ENCODE data around the gene ATAD1.

Gene ATAD1

DNA sequence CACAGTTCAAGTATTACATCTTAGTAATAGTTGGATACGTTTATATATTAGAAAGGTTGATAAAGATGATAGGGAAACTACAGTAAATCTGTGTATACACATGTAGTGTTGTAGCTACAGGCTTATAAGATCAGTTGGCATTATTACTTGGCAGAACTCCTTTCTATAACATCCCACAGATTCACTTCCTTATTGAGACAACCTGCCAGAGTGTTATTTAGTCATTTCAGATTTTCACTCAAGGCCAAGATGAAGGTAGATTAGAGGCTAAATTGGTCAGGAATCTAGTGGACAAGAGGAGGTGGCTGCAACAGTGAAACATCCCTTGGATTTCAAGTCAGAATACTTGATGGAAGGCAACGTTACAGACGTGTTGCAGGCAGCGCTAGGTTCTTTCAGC, 95.3 kb downstream of the ATAD1 start:
- H3K4me3 ChIP-seq (ENCODE audit: low read depth, low read length): no peak overlapping the region

DNA sequence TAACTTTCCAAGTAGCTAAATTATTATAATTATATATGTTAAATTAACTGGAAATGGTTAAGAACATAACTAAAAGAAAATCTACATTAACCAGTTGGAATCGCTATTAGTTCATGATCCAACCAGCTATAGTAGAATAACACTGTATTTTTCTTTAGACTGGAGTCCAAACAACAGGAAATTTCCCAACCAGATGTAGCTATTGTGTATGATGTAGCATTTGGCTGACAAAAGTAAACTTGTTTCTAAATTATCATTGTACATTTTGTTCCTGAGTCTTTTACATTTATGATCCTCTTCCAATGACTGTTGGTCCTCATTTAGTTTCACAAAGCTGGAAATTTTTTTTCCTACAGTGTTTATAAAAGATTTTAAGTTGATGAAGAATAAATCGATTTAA, 96.2 kb downstream of the ATAD1 start:
- no peak overlapping the region for H3K4me3 ChIP-seq (ENCODE audit: low read depth, low read length)

DNA sequence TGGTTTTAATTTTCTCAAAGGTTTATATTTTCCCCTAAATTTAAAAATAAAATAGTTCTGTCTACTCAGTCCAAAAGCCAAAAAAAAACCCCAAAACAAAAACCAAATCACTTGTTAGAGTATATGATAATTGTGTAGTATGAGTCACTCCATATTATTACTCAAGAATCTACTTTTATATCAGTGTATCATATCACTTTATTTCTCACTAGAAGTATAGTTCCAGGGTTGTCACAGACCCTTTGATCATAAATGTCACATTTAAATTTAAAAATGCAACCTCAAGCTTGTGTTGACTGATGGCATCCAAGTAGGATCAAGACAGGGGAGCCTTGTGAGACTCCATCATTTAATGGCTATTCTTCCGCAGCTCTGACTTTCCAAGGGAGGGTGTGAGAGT, 97.4 kb downstream of the ATAD1 start:
- no peak overlapping the region for H3K4me3 ChIP-seq (ENCODE audit: low read depth, low read length)

DNA sequence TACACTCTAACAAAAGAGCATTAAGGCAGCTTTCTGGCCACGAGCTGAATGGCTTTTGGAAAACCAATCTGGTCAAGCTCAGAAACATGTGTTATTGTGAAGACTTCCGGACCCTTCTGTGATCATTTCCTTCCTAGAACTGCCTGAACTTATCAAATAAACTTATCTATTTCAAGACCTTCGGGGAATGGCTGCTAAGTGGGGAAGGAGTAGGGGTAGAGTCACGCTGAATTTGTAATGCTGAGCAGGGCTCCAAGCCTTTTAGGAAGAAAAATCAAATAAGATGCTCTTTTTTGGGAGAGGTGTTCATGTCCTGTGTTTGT, 101.7 kb downstream of the ATAD1 start:
- H3K4me3 ChIP-seq (ENCODE audit: low read depth, low read length): no peak overlapping the region

DNA sequence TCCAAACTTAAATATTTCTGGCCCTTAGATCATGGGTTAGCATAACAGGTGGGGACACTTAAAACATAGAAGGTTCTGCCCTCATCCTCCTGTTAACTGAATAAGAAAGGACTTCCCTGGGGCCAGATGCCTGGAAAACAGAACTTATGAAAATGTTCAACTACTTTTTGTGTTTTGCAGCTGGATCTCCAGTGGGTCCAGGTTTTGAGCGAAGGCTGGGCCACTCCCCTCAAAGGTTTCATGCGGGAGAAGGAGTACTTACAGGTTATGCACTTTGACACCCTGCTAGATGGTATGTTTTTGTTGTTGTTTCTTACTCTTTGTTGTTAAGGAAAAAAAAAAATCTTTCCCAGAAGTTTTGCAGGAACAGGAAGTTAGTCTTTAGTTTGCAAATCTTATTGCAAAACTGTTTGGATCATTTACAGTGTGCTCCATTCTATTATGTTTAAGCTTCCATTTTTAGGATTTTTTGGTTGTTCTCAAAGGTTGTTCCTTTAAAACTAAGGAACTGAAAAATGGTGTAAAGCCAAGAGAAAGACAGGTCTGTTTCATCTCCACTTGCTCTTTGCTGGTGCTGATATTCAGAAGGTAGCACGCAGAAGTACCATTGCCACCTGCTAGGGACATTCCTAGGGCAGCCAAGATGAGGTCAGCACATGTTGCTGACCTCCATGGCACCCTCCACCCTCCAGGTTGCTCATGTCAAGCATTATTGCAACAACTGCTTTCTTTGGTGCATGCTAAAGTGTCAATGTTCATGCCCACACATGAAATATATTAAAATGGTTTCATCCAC, 102.3 kb downstream of the ATAD1 start:
- H3K4me3 ChIP-seq (ENCODE audit: low read depth, low read length): no peak overlapping the region

DNA sequence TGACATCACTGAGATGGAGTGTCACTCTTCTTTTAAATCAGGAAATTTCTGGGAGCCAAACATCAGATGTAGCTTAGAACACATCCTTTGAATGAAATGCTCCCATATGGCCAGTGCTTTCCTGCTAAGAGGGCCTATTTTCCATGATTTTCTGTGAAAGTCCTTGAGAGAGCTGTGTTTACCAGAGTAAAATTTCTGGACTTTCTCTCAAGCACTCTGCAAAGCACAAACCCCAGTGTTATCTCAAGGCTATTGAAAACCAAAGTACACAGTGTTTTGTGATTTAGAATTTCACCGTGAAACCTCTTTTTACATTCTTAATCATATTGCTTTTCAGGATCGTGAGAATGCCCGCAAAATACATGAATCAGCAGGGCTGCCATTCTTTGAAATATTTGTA, 104.3 kb downstream of the ATAD1 start:
- H3K4me3 ChIP-seq (ENCODE audit: low read depth, low read length): no peak overlapping the region

DNA sequence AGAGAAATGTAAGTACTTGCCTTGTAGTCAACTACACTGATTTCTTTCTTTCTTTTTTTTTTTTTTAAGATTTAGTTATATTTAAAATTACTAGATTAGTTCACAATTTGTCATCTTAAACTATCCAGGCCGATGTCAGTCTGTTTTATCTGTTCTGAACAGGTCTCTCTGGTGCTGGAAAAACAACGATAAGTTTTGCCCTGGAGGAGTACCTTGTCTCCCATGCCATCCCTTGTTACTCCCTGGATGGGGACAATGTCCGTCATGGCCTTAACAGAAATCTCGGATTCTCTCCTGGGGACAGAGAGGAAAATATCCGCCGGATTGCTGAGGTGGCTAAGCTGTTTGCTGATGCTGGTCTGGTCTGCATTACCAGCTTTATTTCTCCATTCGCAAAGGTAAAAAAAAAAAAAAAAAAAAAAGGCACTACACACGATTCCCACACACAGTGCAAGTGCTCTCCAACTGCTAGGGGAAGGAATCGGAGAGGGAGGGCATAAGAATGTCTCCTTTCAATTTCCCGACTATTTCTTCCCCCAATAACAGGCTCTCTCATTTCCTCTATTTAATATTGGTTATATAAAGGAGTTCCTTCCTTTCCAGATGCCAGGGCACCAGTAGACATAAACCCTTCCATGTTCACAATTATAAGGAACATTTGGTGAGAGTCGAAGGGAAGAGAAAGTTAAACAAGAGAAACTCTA, 105.0 kb downstream of the ATAD1 start:
- no peak overlapping the region for H3K4me3 ChIP-seq (ENCODE audit: low read depth, low read length)

DNA sequence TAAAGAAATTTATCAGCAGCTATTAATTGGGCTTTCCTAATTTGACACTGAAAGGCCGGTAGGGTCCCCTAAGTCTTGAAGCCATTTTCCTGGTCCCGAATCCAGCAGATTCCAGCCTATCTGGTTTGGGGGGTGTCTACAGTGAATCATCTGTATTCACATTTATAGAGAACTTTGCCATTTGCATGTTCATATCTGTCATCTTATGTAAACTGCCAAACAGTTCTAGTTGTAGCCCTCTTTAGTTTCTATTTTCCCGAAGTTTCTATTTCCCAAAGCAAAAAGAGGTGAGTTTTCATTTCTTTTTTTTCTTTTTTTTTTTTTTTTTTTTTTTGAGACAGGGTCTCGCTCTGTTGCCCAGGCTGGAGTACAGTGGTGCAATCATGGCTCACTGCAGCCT, 110.8 kb downstream of the ATAD1 start:
- H3K4me3 ChIP-seq (ENCODE audit: low read depth, low read length): no peak overlapping the region

DNA sequence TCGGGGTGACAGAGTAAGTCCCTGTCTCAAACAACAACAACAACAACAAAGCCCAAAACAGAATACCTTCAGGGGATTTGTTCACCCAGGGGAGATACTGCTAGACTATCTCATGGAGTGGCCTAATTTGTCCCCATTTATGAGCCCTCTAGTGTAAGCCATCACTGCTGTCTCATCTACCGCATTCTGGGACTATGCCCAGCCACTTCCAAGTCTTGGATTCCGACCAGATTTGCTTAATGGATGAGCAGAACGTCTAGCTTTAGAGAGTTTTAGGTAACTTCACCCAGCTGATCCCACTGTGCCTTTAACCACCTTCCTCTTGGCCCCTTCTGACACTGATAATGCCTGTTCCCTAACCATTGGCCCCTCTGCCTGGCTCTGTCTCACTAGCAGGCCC, 111.3 kb downstream of the ATAD1 start:
- no peak overlapping the region for H3K4me3 ChIP-seq (ENCODE audit: low read depth, low read length)

DNA sequence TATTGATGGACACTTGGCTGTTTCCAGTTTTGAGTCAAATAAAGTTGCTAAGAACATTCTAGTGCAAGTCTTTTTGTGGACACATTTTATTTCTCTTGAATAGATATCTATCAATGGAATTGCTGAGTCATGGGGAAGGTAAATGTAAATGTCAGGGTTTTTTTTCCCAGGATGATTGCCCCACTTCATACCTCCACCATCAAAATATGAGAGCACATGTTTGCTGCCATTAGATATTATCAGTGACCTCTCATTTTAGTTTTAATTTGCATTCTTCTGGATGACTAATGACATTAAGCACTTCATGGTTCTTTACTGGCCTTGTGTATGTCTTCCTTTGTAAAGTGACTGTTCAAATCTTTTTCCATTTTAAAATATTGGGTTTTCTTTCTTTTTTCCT, 112.7 kb downstream of the ATAD1 start:
- H3K4me3 ChIP-seq (ENCODE audit: low read depth, low read length): no peak overlapping the region

DNA sequence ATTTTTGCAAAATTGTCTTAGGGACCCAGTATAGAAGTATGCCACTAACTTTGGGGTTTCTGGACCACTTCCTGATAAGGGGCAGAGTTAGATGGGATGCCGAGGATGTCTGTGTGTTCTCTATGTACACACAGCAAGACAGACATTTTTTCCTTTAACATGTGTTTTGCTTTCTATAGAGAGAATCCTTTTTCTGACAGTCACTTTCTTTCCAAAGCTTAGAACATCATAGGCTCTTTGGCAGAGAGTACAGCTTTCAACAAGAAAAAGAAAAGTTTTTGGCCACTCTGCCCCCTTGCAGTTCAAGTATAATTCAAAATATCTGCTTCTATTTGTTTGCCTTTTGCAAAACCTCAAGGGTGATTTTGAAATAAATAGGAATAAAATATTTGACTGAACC, 114.3 kb downstream of the ATAD1 start:
- H3K4me3 ChIP-seq (ENCODE audit: low read depth, low read length): no peak overlapping the region

DNA sequence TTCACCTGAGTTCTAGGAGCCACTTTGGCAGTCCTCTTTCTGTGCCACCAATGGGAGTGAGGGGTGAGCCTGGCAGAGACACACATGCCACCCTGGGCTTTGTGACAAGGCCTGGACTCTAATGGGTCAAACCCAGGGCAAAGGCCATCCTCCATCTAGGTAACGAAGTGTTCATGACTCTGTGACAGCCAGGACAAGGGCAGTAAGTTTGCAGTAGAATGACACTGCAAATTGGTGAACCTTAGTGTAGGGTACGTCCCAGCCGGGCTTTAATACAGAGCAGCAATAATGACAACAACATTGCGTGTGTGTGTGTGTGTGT, 115.1 kb downstream of the ATAD1 start:
- H3K4me3 ChIP-seq (ENCODE audit: low read depth, low read length): no peak overlapping the region

DNA sequence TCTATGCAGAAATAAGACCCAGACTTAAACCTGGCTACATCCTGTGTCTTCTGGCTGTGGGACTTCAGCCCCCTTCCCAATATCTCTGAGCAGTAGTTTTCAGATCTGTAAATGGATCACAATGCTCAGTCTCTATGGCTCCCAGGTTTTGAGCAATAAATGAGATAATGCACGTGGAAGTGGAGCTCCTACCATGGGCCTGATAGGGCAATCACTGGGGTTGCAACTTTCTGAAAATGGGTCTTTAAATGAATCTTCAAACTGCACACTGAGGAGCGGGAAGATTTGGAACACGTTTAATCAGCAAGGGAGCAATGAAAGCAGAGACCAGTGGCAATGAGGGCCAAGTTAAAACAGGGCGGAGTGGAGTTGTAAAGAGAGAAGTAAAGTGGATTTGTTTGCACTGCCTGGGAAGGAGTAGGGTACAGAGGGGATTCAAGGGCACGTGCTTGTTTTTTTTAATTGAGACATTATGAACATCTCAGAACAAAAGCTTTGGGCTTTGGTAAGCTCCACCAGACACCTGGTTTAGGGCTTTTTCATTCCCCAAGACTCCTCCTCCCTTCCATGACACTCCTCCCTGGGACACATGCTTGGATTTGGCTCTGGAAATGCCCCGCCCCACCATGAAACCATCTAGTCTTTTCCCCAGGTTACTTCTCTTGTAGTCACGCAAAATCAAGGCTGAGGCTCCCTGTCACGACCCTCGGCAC, 115.6 kb downstream of the ATAD1 start:
- no peak overlapping the region for H3K4me3 ChIP-seq (ENCODE audit: low read depth, low read length)

Measured in iPS-11a (cell line).